Limb (tissue), 2 donors: Measurements from ENCODE around the gene SPCS1.

Experiments used
- DNase-seq, 2 donors: peaks; one replicate each; pipeline ENCODE4 v3.0.0-alpha.2; 2016; ENCODE audit errors: extremely low spot score in 2 of 2

SPCS1 gene

DNA sequence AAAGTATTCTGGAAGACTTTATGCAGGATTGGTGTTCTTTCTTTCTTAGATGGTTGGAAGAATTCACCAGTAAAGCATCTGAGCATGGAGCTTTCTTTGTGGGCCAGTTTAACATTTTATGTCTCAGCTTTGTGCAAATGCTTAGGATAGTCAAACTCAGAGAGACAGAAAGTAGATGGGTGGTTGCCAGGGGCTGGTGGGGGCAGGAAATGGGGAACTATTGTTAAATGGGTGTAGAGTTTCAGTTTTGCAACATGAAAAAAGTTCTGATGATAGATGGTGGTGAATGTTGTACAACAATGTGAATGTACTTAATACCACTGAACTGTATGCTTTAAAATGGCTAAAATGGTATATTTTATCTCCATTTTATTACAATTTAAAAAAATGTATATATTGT, 24.8 kb downstream of the SPCS1 start:
- DNase-seq = no peak

DNA sequence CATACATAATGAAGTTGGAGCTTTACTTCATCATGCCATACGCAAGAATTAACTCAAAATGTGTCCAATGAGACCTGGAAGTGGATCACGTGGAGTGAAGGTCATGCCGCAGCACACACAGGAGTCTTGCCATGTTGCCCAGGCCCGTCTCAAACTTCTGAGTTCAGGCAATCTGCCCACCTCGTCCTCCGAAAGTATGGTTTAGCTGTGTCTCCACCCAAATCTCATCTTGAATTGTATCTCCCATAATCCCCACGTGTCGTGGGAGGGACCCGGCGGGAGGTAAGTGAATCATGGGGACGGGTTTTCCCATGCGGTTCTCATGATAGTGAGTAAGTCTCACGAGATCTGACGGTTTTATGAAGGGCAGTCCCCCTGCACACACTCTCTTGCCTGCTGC, 25.7 kb downstream of the SPCS1 start:
- DNase-seq = no peak

DNA sequence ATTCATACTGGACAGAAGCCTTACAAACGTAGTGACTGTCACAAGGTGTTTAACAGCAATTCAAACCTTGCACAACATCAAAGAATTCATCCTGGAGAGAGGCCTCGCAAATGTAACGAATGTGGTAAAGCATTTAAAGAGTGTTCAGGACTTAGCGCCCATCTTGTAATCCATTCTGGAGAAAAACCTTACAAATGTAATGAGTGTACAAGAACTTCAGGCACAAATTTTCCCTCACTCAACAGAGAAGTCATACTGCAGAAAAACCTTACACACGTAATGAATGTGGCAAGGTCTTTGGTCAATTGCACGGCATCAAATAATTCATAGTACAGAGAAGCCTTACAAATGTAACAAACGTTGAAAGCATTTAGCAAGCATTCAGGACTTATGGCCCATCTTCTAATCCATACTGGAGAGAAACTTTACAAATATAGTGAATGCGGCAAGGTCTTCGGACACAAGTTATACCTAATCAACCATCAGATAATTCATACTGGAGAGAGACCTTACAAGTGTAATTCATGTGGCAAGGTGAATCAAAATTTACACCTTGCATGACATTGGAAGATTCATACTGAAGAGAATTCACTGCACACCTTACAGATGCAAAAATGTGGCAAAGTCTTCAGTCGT, 27.5 kb downstream of the SPCS1 start:
- no peak for DNase-seq

DNA sequence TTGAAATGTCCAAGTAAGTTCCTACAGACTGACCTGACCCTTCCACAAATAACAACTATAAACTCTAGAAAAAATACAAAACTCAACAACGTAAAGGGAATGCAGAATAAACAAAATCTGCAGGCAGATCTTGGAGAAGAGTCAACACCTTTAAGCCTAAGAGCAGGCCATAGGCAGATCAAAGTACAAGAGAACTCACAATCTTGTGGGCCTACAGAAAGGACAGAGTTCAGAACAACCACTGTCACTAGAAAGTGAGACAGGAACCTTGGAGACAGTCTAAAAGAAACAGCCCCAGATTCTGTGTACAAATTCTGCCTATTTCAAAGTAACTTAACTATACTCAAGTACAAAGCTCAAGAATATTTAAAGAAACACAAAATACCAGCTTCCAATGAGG, 33.8 kb downstream of the SPCS1 start:
- DNase-seq = no peak

DNA sequence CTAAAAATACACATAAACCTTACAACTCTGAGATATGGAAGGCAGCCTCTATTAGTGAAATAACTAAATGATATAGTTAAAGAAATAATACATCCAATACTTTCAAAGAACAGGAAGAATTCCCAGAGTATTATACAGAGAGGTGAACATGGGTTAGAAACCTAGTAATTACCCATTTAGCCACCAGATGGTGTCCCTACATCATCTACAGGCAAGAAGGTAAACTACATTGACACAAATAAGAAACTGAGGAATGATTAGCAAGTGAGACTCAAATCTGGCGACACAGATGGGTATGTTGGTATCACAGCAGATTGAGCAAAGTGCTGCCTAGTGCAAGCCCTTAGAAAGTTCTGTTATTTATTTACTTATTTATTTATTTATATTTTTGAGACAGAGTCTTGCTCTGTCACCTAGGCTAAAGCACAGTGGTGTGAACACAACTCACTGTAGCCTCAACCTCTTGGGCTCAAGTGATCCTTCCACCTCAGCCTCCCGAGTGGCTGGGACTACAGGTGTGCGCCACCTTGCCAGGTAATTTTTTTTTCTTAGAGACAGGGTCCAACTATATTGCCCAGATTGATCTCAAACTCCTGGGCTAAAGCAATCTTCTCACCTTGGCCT, 36.6 kb downstream of the SPCS1 start:
- DNase-seq = peak; percentile 13 to 27

DNA sequence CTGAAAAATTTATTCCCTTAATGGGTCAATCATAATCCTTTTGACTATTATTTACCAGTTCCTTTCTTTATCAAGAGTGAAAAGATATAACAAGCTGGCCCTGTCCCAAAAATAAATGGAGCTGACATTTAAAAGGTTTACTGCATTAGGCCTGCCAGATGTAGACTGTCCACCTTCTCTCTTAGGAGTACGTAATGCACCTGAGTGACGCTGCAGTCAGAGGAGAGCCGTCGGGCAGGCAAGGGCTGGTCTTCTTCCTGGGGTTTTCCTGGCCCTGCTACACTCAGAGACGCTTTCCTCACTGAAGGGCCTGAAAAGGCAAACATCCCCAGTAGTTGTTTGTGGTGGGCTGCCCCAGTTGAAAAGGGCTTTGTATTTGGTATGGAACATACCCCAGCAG, 37.2 kb downstream of the SPCS1 start:
- no peak for DNase-seq

DNA sequence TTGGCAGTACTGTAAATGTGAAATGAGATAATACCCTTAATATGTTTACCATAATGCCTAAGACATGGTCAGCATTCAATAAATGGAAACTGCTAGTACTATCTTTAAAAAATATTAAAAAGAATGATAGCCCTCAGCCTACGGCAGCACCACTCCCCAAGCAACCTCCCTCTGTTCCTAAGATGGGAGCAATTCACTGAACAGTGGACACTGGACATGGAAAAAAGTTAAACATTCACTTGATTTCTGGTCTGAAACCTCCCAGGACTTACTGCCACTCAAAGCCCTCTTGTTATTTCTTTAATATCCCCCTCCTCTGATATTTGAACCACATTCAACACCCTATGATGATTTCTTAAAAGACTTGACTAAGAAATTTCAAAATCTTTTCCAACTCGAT, 37.8 kb downstream of the SPCS1 start:
- no peak for DNase-seq

DNA sequence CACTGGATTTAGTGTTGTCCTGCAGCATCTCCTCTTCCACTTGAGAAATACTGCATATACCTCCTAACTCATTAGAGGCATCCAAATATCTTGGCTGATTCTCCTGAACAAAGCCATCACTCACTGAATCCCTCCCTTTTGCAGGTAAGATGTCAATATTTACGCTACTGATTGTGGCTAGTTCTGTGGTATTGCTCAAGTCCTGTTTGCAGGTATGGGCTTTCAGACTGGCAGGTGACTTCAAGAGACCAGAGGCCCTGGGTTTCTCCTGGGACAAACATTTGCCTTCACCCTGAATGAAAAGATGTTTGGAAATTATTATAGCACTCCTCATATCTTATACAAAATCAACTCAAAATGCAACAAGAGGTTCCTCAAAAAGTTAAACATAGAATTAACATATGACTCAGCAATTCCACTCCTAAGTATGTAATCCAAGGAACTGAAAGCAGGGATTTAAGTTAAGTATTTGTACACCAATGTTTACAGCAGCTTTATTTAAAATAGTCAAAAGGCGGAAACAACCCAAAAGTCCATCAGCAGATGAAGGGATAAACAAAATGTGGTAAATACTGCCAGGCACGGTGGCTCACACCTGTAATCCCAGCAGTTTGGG, 46.2 kb downstream of the SPCS1 start:
- no peak for DNase-seq

DNA sequence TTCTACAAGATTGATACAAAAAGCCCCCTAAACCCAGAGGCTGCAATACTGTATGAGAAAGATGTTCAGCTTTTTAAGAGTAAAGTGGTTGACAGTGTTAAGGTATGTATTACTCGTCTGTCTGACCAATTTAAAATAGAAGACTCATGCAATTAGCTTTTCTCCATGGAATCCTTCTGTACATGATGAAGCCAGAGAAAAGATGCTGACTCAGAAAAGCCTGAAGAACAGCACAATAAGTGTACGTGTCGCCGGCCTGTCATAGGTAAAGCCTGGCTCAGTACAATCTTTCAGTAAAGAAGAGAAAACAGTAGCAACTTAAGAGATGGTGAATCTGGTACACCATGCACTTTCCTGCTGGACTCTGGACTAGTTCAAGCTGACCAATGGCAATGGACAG, 48.5 kb downstream of the SPCS1 start:
- no peak for DNase-seq

DNA sequence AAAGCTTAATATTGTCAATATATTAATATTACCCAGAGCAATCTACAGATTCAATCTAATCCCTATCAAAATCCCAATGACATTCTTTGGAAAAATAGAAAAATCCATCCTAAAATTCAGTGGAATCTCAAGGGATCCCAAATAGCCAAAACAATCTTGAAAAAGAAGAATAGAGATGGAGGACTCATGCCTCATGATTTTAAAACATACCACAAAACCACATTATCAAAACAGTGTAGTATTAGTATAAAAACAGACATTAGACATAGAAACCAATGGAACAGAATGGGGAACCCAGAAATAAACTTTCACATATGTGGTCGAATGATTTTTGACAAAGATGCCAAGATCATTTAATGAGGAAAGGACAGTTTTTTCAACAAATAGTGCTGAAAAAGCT, 50.2 kb downstream of the SPCS1 start:
- no peak for DNase-seq
